ENCODE measurements around the gene ADCY2.

Gene ADCY2

DNA sequence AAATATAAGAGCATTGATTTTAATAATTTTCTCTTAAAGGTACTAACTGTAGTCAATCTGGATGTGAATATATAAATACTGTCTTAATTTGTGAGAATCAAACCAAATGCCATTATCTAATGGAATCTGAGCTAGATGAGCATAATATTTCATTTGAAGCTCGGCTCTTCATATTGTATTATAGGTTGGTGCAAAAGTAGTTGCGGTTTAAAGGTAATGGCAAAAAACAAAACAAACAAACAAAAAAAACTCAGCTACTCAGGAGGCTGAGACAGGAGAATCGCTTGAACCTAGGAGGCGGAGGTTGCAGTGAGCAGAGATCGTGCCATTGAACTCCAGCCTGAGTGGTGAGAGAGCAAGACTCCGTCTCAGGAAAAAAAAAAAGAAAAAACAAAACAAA lies 358.6 kb downstream of the ADCY2 start:
- no peak for DNase-seq

DNA sequence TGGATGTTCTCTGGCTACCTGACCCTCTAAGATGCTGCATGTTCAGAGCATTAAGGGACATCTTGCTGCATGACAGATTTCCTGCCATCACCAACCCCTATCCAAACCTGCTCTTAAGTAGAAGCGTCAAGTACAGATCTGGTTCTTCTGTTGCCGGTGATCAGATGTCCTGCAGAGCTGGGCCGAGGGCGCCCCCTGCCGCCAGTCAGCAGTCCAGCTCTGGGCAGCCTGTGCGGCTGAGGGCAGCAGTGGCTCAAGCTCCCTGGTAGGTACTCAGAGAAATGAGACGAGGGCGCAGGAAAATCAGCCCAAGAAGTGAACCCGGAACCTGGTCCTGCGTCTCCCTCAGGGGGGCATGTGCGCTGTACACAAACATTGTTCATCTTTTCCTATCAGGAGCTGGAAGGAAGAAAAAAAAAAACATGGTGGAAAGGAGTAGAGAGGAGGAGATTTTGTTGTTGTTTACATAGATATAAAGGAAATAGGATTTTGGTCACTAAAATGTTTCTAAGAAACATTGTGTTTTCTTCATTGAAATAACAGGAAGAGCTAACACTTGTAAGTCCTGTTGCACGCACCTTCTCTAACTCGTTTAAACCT lies 359.2 kb downstream of the ADCY2 start:
- no peak for DNase-seq

DNA sequence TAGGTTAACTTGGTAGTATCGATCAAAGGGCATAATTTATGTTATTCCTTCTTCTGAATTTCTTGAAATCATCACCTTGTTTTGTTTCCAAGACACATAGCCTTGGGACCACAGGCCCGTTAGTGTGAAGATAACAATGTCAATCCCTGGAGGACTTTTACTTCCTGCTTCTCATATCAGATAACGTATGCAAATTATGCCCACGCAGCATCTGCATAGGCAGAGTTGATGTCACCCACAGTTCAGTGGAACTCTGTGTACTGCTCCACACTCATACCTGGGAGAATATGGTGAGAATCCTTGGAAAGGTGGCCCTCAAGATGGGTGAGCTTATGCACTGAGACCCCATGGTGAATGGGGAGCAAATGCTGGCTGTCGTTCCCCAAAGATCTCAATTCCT lies 360.0 kb downstream of the ADCY2 start:
- no peak for DNase-seq

DNA sequence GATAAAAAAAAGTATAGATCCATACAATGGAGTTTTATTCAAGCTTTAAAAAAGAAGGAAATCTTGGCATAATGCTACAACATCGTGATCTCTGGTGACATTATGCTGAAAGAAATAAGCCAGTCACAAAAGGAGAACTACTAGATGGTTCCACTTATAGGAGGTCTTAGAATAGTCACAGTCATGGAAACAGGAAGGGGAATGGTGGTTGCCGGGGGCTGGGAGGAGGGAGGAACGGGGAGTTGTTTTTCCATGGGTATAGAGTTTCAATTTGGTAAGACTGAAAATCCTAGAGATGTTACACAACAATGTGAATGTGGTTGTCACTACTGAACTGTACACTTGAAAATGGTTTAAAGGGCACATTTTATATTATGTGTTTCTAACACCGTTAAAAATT lies 360.5 kb downstream of the ADCY2 start:
- no peak for DNase-seq

DNA sequence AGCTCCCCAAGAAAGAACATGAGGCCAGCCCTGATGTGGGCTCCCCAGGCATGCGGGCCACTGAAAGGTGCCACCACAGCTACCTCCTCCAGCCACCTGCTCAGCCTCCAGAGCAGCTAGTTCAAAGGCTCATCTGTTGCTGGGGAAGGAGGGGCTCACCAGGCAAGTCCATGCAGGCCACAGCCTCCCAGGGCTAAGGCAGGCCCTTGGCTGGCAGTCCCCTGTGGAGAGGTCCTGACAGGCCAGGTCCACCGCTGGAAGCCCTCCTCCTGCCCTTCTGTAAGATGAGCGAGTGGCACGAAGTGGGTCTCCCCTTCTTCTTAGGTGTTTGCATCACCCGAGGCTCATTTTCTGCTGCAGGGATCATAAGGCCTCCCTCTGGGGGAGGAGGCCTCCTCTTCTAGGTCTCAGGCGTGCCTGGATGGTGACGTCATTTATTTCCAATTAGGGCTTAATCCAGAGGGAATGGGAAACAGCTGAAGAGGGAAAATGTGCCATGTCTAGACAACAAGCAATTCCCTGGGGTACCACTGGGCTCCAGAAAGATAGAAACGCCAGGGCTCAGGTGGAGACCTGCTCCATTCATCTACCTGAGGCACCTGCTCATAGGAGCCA lies 363.4 kb downstream of the ADCY2 start:
- no peak for DNase-seq

DNA sequence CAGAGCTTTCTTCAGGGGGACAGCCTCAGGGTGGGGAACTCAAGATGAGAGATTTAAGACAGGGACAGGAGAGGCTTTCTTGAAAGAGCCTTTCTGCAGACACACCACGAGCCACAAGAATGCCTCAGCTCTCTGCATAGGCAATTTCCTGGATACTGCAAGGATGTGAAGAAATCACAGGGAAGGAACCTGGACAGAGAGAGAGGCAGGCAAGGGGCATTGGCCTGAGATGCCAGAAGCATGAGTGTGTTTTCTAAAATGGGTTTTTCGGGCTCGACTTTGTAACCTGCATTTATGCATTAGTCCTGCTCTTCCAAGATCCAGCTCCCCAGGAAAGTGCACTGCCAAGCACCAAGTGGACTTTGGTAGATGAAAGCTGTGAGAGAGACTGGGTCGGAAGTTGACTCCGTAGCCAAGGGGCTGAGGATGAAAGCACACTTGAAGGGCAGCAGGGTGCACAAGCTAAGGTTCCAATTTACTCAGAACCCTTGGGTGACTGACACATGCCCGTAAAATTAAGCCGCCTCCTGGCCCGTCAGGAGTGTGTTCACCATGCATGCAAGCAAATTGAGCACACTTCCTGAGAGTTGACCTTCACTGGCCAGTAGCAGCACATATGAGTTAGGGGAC lies 364.1 kb downstream of the ADCY2 start:
- no peak for DNase-seq

DNA sequence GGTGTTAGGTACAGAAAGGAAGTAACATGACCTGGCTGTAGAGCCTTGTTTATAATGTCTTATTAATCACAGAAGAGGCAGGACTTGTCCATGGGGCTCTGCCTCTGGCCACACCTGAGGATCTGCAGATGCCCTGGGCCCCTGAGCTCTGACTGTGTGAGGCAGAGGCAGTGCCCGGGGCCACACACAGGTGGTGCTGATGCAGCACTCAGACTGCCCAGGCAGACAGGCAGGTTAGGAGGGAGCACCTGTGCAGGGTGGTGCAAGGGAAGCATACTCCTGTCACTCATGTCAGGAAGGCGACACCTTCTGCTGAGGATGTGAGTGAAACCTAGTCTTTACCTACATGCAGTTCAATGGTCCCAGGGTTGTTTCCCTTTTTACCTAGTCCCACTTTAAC lies 366.3 kb downstream of the ADCY2 start:
- no peak for DNase-seq

DNA sequence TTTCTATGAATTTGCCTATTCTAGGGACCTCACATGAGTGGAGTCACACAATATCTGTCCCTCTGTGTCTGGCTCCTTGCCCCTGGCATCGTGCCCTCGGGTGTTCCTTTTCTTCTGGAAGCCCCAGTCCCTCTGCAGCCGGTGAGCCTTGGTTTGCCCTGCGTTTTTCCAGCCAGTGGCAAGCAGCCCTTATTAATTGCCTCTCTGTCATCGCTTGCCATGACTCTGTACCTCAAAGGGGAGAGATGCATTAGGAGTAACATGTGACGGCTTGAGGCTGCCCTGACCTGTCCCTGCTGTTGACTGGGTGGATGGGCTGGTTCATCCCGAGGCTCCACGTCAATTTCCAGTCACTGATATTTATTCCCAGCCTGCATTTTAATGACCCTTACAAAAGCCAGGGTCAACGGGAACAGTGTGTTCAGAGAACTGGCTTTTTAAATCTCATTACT lies 367.7 kb downstream of the ADCY2 start:
- DNase-seq, result no peak

DNA sequence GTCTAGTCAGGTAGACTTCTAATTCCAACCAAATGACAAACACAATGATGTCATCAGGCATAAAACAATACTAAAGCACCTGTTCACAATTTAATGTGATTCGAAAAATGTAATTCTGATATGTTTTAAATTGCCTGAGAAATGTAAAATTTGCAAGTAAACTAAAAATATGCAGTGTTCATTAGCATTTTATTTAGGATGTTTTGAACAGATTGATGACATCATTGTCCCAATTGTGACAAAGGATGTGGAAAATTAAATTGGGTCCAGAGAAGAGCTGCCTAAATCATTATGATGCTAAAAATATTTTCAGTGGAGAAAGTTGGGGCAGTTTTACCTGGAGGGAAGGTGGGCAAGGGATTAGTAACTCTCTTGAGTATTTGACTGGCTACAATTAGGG lies 368.5 kb downstream of the ADCY2 start:
- no peak for DNase-seq

DNA sequence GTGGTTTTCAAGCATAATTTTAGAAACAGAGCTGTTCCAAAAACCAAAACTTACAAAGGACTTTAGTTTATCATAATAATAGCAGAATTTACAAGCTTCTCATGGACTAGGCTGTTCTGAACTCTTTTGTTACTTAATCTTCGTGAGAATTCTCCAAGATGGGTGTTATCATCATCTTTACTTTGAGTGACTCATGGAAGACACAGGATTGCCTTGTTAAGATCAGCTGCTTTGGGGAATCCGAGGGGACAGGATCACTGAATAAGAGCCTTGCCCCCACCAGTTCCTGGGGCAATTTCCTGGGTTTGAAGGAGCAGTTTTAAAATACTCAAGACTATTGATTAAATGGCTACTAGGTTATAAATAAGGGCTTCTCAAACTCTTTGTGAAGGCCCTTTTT lies 374.5 kb downstream of the ADCY2 start:
- DNase-seq, result no peak

DNA sequence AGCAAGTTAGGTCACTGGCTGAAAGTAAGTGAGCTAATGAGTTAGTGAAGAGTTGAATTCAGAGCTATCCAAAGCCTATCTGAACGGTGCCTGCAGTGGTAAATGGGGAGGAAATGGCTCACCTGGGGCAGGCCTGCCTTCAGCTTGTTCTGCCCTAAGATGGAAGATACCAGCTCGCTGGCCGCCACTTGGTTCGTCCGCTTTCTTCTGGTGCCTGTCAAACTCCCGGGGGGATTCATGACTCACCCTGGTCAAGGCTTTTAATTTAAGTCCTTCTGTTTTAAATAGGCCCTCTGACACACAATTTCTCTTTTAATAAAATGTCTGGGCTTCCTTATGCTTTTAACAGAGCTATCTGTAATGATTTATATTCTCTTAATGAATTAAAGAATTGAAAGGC lies 376.2 kb downstream of the ADCY2 start:
- no peak for DNase-seq

DNA sequence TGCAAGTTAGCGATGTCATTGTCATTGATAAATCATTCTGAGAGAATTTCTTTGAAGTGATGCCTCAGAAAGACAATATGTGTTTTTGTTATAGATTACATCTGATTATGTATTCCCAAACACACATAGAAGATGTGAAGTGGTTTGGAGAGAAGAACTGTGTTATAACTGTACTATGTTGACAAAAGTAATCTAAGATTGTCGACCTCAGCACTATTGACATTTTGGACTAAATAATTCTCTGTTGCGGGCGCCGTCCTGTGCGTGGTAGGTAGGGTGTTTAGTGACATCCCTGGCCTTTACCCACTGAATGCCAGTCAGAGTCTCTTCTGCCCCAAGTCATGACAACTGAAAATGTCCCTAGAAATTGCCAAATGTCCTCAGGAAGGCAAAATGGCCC lies 377.2 kb downstream of the ADCY2 start:
- DNase-seq, result no peak

DNA sequence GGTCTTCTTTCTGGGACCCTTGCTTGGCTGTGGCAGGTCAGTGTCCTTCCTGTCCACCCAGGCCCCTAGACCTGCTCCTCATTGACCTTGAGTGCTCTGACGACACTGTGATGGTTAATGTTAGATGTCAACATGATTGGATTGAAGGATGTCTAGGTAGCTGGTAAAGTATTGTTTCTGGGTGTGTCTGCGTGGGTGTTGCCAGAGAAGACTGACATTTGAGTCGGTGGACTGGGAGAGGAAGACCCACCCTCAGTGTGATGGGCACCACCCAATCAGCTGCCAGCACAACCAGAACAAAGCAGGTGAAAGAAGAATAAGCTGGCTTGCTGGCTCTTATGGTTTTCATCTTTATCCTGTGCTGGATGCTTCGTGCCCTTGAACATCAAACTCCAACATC lies 380.5 kb downstream of the ADCY2 start:
- no peak for DNase-seq

DNA sequence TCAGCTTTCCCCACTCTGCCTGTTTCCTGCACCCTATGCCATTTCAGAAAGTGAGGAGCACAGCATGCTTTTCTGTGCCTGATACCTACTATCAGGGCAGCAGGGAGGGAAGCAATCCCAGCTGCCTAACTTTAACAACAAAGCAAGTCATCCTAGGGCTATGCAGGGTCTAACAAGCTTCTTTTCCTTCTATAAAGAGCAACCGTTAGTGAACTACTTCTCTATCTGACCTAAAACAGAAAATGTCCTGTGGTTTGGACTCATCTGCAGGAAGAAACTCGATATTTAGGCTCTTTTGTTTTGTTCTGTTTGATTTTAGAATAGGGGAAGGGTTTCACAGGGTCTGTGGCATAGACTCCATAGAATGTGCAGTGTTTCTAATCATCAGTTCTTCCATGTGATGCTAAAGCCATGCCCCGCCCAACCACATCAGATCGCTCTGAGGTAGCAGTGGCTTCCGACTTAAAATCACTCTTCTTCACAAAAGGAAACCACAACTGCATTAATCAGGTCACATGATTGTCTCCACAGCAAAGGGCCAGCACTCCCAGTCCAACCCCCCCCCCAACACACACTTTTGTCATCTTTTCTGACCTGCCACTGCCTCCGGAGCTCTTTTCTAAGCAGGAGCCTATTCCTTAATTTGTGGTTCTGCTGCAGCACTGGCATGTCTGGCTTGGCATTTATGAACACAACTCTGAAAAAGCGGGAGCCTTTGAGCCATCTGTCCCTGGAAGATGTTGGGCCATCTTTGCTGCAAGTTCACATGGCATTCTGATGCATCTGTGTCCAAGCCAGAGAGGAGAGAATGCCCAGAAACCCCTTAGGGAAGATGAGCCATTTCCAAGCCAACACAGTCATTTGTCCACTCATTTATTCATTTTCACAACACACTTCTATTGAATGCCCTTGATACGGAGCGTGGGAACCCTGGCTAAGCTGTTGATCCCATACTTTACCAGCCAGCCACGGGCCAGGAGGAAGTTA lies 383.4 kb downstream of the ADCY2 start:
- no peak for DNase-seq

DNA sequence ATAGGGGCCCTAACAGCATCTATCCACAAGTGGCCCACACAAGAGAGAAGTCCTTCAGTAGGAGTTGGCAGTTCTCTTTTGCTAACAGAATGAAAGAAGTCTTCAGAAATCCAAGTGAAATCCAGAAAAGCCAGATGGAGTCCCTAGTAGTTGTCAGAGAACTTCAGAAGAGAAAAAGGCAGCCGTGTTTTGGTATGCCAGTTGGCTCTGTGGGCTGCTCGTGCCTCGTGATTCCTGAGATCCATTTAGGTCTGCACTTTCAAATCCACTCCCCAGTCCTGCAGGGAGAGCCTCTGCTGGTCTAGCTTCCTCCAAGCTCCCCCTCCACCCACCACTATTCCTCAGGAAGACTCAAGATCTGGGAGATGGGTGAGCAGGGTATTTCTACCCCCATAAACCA lies 386.0 kb downstream of the ADCY2 start:
- no peak for DNase-seq

DNA sequence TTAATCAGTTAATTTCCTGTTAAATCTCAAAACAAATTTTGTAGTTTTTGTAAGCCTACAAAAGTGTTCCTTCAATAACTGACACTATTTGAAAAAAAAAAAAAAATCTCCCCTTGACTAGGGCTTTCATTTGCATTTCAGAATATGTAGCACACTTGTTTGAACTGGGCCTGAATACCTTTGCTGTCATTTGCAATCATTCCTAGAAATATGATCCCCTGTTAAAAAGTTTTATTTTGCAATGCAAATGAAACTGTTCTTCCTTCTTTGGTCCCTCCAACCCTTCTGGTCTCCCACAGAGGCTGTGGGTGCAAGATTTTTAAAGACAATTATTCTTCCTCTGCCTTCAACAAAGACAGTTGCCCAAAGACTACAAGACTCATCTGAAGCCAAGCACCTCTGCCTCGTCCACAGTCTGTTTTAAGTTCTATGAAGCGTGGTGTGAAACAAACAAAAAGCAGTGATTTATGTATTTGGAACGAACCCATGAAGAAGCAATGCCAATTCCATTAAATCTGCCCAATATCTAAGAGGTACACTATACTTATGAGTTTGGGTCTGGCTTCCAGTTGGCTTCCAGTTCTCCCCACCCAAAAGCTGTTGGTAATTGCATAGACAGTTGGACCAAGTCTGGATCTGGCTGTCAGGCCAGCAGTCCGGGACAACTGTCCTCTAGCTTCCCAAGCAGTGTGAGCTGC lies 388.9 kb downstream of the ADCY2 start:
- DNase-seq, result no peak

DNA sequence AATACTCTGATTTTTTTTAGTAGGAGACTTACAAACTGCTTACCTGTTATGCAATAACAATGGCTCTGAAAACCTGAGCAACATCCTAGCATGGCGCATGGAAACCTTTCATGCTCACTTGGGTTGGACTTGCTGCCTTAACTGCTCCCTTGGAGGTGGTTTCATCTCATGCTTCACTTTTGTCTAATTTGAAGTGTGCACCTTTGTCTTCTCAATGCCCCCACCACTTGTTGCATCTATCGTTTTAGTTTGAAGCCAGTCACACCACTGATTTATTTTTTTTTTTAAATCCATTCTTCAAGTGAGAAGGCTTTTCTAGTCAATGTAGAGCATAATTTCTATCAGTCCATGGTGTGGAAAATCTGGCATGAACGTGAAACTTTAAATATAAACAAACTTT lies 391.8 kb downstream of the ADCY2 start:
- DNase-seq, result no peak

DNA sequence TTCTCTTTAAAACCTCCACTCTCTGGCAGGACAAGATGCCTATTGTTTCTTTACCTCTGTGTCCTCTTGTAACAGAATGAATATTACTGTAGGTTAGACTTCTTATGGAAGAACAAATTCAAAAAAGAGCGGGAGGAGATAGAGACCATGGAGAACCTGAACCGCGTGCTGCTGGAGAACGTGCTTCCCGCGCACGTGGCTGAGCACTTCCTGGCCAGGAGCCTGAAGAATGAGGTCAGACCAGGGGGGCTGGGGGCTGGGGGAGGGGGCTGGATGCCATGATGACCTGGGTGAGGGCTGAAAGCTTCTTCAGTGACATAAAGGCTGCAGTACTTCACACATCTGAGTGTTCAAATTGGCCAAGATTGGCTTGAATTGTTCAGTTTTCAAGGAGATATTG lies 393.6 kb downstream of the ADCY2 start:
- DNase-seq, result no peak

DNA sequence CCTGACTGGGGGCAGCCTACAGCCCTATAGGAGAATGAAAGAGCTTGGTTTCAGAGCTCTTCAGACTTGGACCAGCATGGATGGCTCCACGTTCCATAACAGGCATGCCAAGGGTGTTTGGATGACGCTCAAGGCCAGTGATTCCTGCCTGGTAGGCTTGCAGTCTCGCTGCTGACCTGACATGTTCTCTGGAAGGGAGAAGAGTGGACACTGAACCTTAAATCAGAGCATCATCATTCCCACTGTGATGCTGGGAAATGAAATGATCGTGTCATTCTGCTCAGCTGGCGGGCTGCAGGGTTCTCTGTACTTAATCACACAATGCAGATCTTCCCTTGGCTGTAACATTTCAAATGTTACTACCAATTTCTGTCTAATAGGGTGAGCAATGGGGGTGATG lies 398.0 kb downstream of the ADCY2 start:
- DNase-seq, result no peak

DNA sequence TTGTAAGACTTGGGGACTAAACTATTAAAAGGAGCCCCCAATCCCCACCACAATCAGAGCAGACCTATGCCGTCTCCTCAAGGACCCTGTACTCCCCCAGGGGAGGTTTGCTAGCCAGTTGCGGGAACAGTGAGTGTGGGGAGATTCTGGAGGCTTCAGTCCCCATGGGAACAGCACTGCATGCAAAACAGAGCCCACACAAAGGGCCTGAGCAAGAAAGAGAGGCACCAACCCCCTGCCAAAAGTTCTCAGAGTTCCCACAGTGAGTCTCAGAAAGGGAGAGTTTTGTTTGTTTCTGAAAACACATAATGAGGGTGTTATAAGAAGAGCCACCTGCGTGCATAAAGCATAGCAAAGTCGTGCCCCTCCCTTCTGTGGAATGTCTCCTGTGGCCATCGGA lies 398.4 kb downstream of the ADCY2 start:
- DNase-seq, result no peak

DNA sequence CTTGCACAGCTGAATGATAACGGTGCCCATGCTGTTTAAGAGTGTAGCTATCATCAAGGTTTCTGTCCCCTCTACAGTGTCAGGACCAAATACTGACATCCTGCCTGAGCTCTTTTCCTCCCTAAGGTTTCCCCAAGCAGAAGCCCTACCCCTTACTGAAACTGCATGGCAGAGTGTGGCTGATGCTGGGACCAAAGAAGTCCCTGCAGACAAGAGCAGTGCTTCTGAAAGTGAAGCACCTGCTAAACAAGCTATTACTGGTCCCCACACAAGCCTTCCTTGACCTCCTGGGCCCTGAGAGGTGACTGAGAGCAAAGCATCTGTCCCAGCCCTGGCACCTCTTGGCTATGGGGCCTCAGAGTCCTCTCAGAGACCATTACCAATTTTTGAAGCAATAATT lies 398.9 kb downstream of the ADCY2 start:
- DNase-seq, result no peak

DNA sequence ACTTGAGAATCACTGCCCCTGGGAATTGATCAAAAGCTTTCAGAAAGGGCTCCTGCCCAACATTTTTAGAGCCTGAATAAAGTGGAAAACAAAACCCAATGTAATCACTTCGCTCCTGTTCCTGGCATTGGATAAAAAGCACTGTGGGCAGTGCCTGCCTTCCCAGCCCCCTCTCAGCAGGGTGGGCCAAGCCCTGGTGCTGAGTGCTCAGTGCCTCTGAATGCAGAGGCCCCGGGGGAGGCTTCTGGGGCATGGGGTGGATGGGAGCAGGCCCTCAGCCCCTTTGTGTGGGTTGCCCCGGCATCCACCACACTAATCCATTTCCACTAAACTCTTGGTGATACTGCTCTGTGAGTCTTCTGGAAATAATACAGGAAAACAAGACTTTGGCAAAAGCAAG lies 399.4 kb downstream of the ADCY2 start:
- no peak for DNase-seq
